CD4-positive, alpha-beta T cell treated with Interleukin-12 subunit alpha and Interleukin-12 subunit beta, for 1 hour (primary cell): Measurements from ENCODE around the gene MTX3.
A peak's percentile ranks its signal among the peaks of the same experiment; 100 is the strongest.

Experiments
- DNase-seq: peaks from one replicate; pipeline ENCODE4 v3.0.0-alpha.2; 2020

MTX3 gene, protein sequence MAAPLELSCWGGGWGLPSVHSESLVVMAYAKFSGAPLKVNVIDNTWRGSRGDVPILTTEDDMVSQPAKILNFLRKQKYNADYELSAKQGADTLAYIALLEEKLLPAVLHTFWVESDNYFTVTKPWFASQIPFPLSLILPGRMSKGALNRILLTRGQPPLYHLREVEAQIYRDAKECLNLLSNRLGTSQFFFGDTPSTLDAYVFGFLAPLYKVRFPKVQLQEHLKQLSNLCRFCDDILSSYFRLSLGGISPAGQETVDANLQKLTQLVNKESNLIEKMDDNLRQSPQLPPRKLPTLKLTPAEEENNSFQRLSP

DNA sequence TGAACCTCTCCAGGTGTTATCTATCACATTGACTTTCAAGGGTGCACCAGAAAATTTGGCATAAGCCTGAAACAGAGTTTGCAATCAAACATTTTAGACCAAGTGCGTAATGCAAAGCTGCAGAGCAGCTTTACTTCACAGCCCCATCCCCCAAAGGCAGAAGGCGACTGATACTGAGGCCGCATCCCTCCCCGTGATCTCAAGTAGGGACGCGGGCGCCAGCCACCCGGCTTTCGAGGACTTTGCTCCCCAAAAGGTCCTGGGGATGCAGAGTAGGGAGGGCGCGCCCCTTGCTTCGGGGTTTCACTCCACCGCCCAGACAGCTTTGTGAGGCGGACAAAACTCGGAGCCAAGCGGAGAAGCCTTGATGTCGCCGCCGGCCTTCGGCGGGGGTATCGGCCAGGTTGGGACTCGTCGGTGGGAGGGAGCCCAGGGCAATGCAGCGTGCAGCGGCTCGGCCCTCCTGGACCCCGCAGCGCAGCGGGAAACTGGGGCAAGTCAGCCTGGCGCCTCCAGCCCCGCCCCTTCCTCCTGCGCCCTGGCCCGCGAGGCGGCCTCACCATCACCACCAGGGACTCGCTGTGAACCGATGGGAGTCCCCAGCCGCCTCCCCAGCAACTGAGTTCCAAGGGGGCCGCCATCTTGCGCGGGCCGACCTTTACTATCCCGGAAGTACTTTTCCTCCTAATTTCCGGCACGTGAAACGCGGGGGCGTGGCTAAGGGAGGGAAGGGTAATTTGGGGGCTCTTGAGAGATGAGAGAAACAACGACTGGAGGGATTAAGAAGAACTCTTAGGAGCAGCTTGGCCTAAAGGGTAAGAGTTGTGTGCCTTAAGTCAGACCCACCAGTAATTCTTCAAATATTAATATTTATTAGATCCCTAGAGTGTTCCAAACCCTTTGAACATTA lies at the start of gene MTX3:
MTX3 (minus strand) TSS at position 665 of the 910 bp plus-strand sequence; CDS start at position 641, 24 bp downstream.
- DNase-seq = peak; percentile 88

DNA sequence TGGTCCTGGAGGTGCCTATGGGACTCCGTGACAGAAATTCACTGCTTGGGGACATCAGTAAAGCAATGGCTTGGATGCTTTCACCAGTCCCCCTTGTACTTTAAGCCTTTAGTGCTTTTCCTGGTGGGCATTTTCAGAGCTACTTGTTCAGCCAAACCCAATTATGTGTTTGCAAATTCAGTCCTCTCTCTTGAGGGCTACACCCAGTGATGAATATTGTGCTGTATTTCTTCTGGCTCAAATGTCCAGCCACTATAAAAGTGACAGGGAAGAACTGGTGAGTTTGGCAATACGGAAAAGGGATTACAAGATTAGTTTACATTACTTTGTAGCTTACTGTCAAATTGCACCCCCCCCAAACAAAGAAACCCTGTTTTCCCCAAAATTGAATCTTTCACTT lies 48.6 kb upstream of the MTX3 start:
- DNase-seq = no peak

GRCh38 chr5:80037366-80037765 lies 46.3 kb upstream of the MTX3 start:
- DNase-seq = no peak

DNA sequence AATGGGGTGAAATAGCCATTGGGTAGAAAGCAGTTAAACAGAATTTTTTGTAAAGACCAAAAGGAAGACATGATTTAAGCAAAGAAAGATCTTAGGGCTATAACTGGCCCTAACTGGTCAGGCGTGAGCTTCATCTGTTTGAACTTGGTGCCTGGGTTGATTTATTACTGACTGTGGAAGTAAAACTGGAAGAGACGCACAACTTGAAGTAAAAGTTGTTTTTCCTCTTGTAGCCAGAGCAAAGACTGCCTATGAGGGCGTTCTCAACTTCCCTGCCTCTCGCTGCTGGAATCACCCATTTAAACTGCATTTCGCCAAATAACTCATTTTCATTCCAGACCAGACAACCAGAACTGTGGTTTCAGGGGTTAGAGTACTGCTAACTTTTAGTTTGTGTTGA lies 45.6 kb upstream of the MTX3 start:
- DNase-seq = no peak

DNA sequence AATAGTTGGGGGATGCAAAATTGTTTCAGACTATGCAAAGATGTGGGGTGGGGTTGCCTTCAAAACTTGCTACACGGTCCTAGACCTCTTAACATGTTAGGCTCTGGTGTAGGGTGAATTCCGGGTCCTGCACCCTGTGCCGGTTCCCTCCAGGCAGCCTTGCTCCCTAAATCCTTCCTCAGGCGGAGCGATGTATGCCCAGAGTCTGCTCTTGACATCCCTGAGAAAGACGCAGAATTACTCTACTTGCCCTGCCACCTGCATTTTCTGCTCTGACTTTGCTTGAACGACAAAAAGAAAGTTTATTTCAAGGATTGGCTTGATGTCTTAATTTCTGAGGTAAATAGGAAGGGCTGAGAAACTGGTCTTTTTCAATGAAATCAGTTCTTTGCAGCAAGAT lies 44.8 kb upstream of the MTX3 start:
- DNase-seq = no peak

GRCh38 chr5:80034962-80035821 lies 44.1 kb upstream of the MTX3 start, which contains the start of gene THBS4:
Gene THBS4 (plus strand): TSS chr5:80035348. CDS start chr5:80035538, 190 bp downstream.
- no peak for DNase-seq

DNA sequence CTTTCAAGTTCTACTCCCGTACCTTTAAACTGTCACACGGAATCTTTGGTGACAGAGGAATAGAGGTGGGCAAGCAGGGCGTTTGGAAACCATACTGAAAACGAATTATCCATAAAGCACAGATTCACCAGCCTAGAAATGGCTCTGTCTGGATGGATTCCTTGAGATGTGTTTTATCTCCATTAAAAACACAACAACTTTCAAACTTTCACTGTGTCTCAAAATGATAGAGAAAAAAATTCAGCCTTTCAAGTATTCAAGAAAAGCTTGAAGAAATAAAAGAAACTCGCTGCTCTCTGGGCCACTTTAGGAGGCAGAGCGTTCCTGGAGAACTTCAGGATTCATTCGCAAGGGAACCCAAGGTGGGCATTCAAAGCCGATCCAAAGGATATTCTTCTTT lies 43.5 kb upstream of the MTX3 start:
- DNase-seq = no peak

GRCh38 chr5:80033513-80033912 lies 42.5 kb upstream of the MTX3 start:
- DNase-seq = no peak

DNA sequence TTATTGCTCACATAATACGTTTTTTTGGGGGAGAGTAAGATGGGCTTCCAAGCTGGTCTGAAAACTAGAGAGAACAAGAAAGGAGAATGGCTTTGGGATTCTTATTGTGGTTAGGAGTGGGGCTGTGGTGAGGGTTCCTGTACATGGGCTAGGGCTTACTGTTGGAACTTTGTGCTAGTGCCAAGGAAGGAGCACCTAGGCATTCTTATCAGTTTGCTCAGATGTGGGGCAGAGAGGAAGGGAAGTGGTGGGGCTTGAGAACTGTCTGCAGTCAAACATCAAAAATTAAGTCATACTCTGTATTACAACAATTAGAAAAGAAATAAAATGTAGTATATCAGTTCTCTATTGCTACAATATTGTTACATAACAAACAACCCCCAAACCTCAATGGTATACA lies 40.0 kb upstream of the MTX3 start:
- DNase-seq = no peak

DNA sequence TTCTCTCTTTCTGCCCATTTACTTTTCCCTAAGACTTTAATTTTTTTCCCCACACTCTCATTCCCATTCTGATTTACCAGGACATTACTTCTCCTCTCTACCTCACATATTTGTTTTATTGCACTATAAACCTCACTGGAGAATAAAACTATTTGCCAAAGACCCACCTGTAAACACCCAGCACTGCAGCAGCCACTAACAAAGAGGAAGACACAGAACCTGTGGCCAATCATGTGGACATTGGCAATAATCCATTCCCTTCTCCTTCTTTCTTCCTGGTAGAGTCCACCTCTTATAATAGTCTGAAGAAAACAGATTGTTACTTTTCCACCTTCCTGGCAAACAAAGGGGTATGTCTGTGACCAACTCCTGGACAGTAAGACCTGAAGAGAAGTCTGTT lies 35.8 kb upstream of the MTX3 start:
- DNase-seq = no peak

DNA sequence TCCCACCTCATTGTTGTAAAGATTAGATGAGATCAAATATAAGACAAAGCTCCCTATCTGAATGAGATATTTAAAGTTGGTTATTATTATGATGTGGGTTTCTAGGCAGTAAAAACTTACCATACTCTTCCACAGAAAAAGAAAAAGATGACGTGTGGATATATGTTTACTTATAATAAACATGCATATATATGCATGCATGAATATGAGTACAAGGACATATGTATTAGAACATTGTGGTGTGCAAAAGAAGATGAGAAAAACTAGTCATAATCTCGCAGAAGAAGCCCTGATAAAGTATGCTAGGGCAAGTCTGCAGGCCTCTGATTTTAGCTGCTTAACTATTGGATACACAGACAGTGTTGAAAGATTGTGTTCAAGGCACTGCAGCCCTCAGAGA lies 34.0 kb upstream of the MTX3 start:
- DNase-seq = no peak

GRCh38 chr5:80010754-80011392 lies 19.8 kb upstream of the MTX3 start:
- DNase-seq = no peak

DNA sequence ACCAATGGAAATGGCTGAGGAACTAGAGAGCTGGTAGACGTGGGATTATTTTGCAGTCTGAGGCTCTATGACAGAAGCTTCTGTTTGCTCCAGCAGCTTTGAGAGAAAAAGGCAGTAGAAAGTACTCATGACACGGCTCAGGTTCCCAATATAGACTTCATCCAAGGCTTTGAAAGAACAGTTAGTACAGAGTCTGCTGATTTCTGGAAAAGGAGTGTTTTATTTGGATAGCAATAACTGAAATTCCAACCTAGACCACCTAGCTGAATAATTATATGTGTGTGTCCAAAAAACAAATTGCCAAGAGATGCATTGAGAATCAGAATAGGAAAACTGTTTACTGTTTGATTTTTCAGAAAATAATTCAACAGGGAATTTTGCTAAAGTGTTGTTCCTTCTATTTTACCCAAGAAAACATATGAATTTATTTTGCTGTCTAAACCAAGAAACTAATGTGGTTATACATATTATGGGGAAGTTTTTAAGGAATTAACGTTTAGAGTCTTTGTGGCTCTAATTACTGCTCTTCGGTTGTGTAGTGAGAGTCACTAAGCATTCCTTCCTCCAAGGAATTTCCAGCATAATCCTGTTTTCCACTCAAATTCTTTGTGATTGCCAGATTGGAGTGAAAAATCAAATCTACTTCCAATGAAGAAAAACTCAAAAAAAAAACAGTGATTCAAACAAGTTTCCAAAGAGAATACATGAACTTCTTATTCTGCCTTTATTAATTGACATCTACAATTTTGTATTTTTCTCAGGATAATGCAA lies 18.1 kb upstream of the MTX3 start:
- DNase-seq = no peak

DNA sequence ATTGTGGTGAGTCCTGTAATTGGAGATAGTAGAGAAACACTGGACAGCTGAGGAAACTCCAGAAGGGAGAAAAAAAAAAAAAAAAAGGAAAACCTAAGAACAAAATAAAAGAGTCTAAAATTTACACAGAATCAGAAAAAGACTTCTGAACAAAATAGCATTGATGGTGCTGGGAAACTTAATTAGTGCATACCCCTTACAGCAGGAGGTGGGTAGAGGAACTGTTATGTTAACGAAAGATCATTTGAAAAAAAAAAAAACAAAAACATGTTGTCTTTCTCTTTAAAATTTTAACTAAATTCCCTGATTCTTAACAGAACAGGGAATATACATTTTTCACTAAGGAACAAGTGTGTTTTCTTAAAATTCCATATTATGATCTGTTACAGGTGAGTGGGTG lies 11.6 kb upstream of the MTX3 start:
- no peak for DNase-seq

GRCh38 chr5:79999722-80000121 lies 8.7 kb upstream of the MTX3 start:
- no peak for DNase-seq

- DNase-seq = no peak
These were observed 2.0 kb upstream of the MTX3 start for GRCh38 chr5:79992891-79993657.

GRCh38 chr5:79990205-79990597 lies 861 bp downstream of the MTX3 start:
- DNase-seq = peak; percentile 6

GRCh38 chr5:79986260-79986659 lies 4.8 kb downstream of the MTX3 start:
- DNase-seq = no peak

DNA sequence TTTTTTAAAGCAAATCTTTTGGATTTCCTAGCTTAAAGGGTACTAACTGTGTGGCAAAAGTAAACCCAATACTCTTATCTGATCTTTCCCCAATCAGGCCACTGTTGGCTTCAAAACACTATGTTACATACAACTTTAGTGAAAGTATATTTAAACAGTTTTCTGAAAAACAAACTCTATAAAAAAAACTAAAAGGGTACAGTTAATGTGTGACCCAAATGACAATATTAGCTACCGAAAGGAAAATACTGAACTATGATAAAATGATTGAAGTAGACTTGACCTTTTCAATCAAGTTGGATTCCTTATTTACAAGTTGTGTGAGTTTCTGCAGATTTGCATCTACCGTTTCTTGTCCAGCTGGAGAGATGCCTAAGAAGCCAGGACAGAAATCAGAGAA lies 5.8 kb downstream of the MTX3 start:
- no peak for DNase-seq

- no peak for DNase-seq
These were observed 6.7 kb downstream of the MTX3 start for GRCh38 chr5:79984363-79984762.

- DNase-seq = no peak
These were observed 7.4 kb downstream of the MTX3 start for GRCh38 chr5:79983618-79984017.
